ENCODE results near the gene CYP1A1. TPM values are rescaled to one million over a fixed set of nuclear protein-coding genes. Genes with fewer than 3 reads are reported as not detected.
A peak's percentile ranks its signal among the peaks of the same experiment; 100 is the strongest.

The CYP1A1 gene
- polyA plus RNA-seq (ENCODE audit: insufficient read length in 4 of 4), result under 1 TPM in 2 of 4 donors, not detected in 2; 0.03 to 0.11 TPM

- no peak for DNase-seq (ENCODE audit: low read depth in 4 of 4, low spot score in 3 of 4)
These were observed at the start of gene CYP1A1 for GRCh38 chr15:74725225-74725774. Gene CYP1A1, minus strand, starts transcription at chr15:74725528. Its CDS starts 2,431 bp downstream, at chr15:74723097.

DNA sequence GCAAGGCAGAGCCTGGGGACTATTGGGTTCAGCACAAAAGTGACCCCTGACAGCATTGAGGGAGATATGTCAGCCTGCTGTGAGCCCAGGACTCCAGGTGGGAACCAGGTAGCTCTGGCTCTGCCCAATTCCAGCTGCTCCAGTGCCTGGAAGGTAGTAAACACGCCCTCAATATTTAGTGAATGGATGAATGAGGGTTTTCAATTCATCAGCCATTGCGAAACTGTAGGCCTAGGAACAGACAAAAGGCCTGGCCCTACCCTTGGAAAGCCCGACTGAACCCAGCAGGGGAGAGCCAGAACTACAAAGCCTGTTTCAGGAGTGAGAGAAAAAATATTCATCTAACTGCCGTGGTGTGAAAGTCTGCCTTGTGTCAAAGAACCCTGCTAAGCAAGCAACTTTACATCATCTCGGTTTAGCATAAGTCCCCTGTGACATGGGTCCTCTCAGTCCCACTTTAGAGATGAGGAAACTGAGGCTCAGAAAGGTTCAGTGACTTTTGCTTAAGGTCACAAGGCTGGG is 48.5 kb upstream of the CYP1A1 start:
- no peak for DNase-seq (ENCODE audit: low read depth in 4 of 4, low spot score in 3 of 4)

GRCh38 chr15:74773329-74773728 is 48.0 kb upstream of the CYP1A1 start:
- DNase-seq (ENCODE audit: low read depth in 4 of 4, low spot score in 3 of 4), result no peak

DNA sequence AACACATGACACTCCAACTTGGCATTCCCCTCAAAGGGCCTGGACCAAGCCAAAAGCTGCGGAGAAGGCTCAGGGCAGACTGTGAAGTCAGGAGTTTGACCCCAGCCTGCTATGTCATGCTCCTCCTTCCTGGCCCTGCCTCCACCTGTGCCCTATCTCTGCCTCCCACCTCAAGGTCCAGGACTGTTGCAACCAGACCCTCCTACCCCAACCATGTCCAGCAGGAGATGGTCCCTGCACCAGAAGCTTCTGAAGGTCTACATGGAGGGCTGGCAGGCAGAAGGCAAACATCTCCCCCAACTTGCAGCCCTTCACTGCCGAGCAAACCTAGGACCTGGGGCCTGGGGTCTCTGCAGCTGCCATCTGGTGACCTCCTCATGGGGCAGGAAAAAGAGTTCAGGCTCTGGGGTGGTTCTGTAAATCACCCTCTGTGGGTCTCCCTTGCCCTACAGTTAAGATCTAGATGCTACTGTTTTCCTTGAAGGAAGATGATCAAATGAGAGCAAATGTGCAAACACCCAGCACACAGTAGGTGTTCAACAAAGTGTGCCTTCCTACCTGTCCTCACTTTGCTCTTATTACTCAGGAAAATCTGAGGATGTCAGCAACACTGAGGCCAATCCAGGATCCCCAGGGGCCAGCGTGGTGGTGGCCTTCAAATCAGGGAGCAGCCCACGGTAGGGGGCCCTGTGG is 45.0 kb upstream of the CYP1A1 start:
- DNase-seq (ENCODE audit: low read depth in 4 of 4, low spot score in 3 of 4), result no peak

GRCh38 chr15:74769463-74770025 is 44.2 kb upstream of the CYP1A1 start:
- no peak for DNase-seq (ENCODE audit: low read depth in 4 of 4, low spot score in 3 of 4)

GRCh38 chr15:74768771-74769342 is 43.5 kb upstream of the CYP1A1 start:
- DNase-seq (ENCODE audit: low read depth in 4 of 4, low spot score in 3 of 4), result no peak

DNA sequence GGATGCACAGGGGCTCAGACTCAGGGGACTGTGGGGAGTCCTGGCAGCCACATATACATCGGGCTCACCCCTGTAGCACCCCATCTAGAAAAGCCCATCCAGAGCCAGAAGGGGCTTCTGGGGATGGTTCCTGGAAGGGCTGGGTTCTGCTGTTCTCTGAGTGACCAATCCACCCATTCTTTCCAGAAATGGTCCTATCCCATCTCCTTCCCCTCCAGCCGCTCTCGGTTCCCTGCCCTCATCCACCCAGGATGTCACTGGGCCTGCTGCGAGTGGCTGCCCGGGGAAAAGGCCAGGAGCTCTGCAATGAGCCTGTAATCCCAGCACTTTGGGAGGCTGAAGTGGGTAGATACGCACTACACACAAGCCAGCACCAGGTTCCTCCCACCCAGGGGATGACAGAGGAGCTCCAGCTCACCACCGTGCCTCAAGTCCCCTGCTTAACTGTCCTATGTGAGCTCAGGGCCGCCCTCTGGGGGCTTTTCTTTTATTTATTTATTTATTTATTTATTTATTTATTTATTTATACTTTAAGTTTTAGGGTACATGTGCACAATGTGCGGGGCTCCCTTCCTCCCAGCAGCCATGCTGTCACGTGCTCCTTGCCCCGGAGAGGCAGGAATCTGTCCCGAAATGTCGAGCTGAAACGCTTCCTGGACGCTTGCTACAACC is 42.9 kb upstream of the CYP1A1 start:
- no peak for DNase-seq (ENCODE audit: low read depth in 4 of 4, low spot score in 3 of 4)

GRCh38 chr15:74767167-74768098 is 42.1 kb upstream of the CYP1A1 start:
- no peak for DNase-seq (ENCODE audit: low read depth in 4 of 4, low spot score in 3 of 4)

GRCh38 chr15:74763416-74763815 is 38.1 kb upstream of the CYP1A1 start:
- DNase-seq (ENCODE audit: low read depth in 4 of 4, low spot score in 3 of 4), result no peak

GRCh38 chr15:74762791-74763150 is 37.4 kb upstream of the CYP1A1 start:
- no peak for DNase-seq (ENCODE audit: low read depth in 4 of 4, low spot score in 3 of 4)

DNA sequence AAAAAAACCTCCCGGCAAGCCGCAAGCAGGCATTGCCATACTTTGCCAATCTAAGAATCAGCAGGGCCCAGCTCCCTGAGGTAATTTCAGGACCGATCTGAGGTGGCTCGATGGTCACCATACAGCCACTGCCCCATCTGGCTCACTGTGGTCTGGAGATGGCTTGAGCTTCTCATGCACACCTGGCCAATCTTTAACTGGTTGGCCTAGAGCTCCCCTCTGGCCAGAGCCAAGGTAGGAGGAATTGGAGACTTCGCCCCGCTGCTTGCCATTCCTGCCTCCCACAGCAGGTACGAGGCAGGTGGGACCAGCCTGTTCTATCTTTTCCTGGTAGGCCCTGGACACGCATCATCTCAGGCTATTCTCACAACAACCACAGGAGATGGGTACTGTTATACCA is 33.4 kb upstream of the CYP1A1 start:
- no peak for DNase-seq (ENCODE audit: low read depth in 4 of 4, low spot score in 3 of 4)

- DNase-seq (ENCODE audit: low read depth in 4 of 4, low spot score in 3 of 4), result no peak
These were observed 29.4 kb upstream of the CYP1A1 start for GRCh38 chr15:74754593-74755215.

GRCh38 chr15:74752531-74752930 is 27.2 kb upstream of the CYP1A1 start:
- DNase-seq (ENCODE audit: low read depth in 4 of 4, low spot score in 3 of 4), result no peak

- no peak for DNase-seq (ENCODE audit: low read depth in 4 of 4, low spot score in 3 of 4)
These were observed 26.7 kb upstream of the CYP1A1 start for GRCh38 chr15:74752011-74752410.

- peak in 1 of 4 donors; percentile 31 for DNase-seq (ENCODE audit: low read depth in 4 of 4, low spot score in 3 of 4)
These were observed 25.4 kb upstream of the CYP1A1 start for GRCh38 chr15:74750751-74751150.

DNA sequence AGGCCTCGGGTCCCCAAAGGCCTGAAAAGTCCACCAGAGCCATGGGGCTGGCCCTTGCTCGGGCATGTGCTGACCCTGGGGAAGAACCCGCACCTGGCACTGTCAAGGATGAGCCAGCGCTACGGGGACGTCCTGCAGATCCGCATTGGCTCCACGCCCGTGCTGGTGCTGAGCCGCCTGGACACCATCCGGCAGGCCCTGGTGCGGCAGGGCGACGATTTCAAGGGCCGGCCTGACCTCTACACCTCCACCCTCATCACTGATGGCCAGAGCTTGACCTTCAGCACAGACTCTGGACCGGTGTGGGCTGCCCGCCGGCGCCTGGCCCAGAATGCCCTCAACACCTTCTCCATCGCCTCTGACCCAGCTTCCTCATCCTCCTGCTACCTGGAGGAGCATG is 24.5 kb upstream of the CYP1A1 start:
- DNase-seq (ENCODE audit: low read depth in 4 of 4, low spot score in 3 of 4), result no peak

GRCh38 chr15:74748322-74748946 is 23.1 kb upstream of the CYP1A1 start, which contains the start of gene CYP1A2:
Gene CYP1A2, plus strand, starts transcription at chr15:74748845. Its CDS starts 894 bp downstream, at chr15:74749739.
- DNase-seq (ENCODE audit: low read depth in 4 of 4, low spot score in 3 of 4), result no peak

DNA sequence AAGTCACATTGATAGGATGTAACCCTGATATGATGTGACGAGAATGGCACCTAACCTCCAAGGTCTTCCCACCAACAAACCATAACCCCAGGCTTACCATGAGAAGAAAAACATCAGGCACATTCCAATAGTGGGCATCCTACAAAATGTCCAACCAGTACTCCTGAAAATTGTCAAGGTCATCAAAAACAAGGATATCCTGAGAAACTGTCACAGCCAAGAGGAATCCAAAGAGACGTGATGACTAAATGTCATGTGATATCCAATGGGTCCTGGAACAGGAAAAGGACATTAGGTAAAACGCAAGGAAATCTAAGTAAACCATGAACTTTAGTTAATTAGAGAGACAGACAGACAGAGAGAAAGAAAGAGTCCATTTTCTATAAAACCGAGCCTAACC is 21.1 kb upstream of the CYP1A1 start:
- no peak for DNase-seq (ENCODE audit: low read depth in 4 of 4, low spot score in 3 of 4)

- DNase-seq (ENCODE audit: low read depth in 4 of 4, low spot score in 3 of 4), result no peak
These were observed 17.1 kb upstream of the CYP1A1 start for GRCh38 chr15:74742422-74742821.
